NCI-H2227 (cell line): ENCODE results near the gene KIF2A.
"Not testable (repeated sequence)": the region's sequence is repeated elsewhere in the genome, so short reads cannot be mapped to it uniquely, and the experiment has no call there.

Experiments
- DNase-seq: peaks from one replicate; lab custom pipeline; 2025; ENCODE audit not compliant: unreplicated experiment; lab: John Stamatoyannopoulos, UW

Gene KIF2A

DNA sequence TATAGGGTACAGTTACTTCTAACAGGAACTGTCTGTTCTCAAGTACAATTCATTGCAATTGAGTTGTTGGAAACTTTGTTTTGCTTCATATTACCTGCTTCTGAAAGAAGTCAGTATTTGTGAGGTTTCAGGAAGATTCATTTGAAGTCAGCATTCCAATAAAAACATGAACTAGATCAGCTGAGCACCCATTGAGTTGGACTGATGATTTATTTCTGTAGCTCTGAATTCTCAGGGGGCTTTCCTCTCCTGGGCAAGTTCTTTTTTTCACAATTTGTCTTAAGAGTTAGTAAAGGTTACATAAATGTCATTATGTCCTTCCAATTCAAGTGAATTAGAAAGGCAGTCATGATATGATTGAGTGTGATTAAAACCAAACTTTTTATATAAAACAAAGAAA is 16.2 kb upstream of the KIF2A start:
- no peak for DNase-seq

- DNase-seq: not testable (repeated sequence)
Observed at GRCh38 chr5:62291829-62292228, 14.2 kb upstream of the KIF2A start.

- no peak for DNase-seq
Observed at GRCh38 chr5:62296998-62297397, 9.0 kb upstream of the KIF2A start.

GRCh38 chr5:62298118-62298517 is 7.9 kb upstream of the KIF2A start:
- DNase-seq: no peak

- no peak for DNase-seq
Observed at GRCh38 chr5:62299101-62299500, 6.9 kb upstream of the KIF2A start.

GRCh38 chr5:62299600-62299999 is 6.4 kb upstream of the KIF2A start:
- no peak for DNase-seq

GRCh38 chr5:62305358-62305714 is 670 bp upstream of the KIF2A start:
- no peak for DNase-seq

- DNase-seq: no peak
Observed at GRCh38 chr5:62306323-62306895, 403 bp downstream of the KIF2A start.

- DNase-seq: peak; percentile 38
Observed at GRCh38 chr5:62306896-62307689, 1.1 kb downstream of the KIF2A start.

- no peak for DNase-seq
Observed at GRCh38 chr5:62308439-62308838, 2.4 kb downstream of the KIF2A start.

DNA sequence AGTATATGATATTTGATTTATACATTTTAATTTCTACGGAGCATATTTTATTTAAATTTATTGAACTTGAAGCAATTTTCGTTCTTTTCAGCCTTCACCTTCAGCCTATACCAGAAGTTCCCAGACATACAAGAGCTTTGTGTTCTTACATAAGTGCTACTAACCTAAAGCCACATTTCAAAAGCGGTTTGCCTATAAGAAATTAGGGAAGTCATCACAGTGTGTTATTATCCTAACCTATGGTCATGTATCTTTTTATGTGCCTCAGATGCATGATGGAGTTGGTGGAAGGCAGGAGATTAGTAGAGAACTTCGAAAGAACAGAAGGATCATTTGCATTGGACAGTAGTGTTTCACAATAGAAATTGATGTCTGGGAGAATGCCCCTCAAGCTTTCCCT is 3.1 kb downstream of the KIF2A start:
- DNase-seq: no peak

DNA sequence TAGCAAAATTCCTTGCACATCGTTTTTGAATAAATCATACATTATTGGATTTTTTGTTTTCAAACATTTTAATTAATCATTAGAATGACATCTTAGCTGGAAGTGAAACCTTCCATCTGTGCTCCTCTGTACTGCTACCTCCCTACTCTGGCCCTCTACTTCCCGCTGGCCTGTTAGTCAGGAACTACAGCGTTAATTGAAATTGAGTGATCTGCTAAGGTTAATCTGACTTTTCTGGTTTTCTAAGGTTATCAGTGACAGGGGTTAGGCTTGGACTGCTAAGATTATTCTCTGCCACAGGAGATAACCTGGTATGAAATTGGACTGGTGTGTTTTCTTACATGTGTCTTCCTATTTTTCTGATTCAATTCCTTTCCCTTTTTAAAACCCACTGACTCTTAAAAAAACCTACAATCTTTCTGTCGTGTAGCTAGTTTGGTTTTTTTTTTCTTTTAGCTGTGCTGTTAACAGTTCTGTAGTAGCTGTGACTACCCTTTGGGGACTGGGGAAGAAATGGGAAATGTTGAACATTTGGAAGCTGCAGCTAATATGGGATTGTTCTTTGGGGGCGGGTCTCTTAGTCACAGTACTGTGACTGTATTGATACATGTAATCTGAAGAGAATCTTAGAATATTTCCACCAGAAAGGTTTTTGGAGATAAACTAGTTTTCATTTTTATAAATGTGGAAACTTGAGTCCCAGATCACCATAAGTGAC is 4.6 kb downstream of the KIF2A start:
- DNase-seq: no peak

DNA sequence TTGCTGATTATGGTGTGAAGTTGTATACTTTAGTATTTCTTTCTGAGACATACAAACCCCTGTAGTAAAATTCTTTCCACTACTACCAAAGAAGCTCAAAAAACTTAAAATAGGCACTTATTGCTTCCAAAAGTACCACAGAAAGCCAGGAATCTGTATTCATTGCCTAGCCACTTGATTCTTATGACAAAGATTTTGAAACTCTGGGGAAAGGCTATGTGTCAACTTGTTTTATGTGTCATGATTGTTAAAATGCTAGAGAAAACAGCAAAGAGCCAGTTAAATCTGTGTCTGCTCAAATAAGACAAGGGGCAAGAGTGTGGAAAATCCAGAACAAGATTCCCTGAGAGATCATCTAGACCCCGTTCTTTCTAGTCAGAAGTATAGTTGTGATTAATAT is 6.0 kb downstream of the KIF2A start:
- no peak for DNase-seq

- no peak for DNase-seq
Observed at GRCh38 chr5:62312674-62313073, 6.7 kb downstream of the KIF2A start.

- DNase-seq: no peak
Observed at GRCh38 chr5:62314213-62314830, 8.3 kb downstream of the KIF2A start.

DNA sequence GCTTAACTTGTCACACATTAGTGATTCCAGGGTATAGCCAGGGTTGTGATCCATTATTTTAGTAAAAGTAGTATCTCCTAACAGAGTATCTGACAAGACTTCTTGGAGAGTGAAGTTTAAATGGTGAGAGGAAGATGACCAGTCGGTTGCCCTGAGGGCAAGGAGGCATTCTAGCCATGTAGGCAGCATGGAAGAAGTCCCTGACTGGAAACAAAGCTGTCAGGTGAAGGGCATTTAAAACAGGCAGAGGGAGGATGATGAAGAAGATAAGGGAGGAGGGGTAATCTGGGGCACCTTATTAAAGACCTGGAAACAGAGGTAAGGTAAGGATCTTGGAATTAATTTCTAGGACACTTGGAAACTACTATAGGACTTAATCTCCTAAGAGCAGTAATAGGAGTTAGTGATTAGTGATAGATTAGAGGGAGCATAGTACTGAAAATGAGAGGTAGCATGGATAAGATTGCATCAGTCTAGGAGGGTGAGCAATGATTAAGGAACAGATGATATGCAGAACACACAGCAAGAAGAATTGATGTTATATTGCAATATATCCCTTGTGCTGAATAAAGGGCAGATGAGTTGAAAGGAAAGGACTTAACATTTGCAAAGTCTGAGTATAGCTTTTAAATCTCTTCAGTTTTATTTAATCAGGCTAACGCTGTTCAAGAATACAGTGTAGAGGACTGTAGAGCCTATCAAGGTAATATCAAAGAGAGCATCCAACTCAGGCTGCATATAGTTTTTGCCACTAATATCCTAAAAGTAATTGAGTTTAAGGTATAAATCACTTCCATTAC is 9.6 kb downstream of the KIF2A start:
- DNase-seq: no peak

DNA sequence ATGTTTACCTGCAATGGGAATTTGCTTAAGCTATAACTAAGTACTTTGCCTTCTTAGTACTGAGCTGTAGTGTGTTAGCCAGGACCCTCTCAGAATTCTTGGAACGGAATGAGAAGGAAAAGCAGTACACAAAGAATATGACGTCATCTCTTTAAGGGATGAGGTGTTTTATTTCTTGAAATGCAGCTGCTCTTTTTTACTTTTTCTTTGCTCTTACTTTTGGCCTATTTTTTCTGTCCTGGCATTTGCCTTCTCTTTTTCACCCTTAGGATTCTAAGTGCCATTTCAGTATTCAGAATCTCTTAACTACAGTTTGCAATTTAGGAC is 10.1 kb downstream of the KIF2A start:
- DNase-seq: no peak

DNA sequence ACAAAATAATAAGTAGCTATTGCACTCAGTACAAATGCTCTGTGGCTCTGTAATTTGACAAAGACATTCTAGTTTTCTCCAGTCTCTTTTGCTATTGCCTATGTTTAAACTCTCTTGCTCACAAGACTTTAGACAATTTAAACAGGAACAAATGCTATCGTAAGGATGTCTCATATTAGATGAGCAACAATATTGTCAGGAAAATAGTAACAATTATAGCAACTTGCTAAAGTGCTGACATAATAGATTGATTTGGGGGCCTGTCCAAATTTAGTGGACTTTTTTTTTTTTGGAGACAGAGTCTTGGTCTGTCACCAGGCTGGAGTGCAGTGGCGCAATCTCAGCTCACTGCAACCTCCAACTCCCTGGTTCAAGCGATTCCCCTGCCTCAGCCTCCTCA is 11.8 kb downstream of the KIF2A start:
- DNase-seq: no peak

DNA sequence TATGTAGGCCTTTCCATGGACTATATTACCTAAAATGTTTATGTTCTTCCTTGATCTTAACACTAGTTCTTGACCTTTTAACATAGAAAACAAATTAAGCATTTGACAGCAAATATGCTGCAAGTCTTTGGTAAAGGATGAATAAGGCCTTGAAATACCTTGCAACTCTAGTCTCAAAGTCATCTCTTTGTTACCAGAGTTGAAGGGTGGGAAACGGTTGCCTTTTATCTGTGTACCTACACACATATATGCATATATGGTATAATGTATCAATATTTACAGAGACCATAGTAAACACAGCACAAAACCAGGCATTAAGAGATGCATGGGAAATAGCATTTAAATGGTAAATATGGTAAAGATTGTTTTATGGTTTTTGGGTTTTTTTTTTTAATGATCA is 16.5 kb downstream of the KIF2A start:
- DNase-seq: no peak

DNA sequence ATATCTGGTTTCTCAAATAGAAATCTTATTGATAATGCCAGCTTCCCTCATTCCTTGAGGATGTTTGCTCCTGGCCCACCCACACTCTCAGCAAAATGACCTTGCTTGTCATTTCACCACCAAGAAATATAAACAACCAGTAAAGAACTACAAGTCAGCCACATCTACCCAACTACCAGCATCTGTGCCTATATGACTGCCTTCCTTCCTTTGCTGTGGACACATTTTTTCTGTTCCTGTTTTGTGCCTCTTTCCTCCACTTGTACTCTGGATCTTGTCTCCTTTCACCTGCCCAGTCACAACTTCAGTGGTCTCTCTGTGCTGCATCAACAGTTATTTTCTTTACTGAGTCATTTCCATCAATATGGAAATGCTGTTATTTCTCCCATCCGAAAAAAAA is 20.3 kb downstream of the KIF2A start:
- DNase-seq: no peak

- no peak for DNase-seq
Observed at GRCh38 chr5:62326702-62327101, 20.7 kb downstream of the KIF2A start.
